Ovary (tissue), 3 donors: ENCODE data around the gene SLC9A1.

Source experiments
- CTCF ChIP-seq, 3 donors: fragments of 450-650 bp in 2 of 3; fragments of 200-600 bp in 1 of 3; IDR thresholded peaks; one replicate each; pipeline versions ENCODE4 v1.5.1 to v1.8.0; 2016 to 2022; ENCODE audit warnings: antibody characterized with exemption in 3 of 3, mild to moderate bottlenecking in 1 of 3
- EP300 ChIP-seq: sonication (generic); formaldehyde crosslinking; IDR thresholded peaks from one replicate; pipeline ENCODE4 v1.6.1; 2017; ENCODE audit warnings: antibody characterized with exemption
- POLR2A ChIP-seq: fragments of 450-650 bp; IDR thresholded peaks from one replicate; pipeline ENCODE4 v1.6.1; 2017; ENCODE audit warnings: antibody characterized with exemption, mild to moderate bottlenecking, moderate library complexity
- donor health status: DM: no; HTN: no; CAD: no.

- TF ChIP-seq CTCF (IDR thresholded peaks at IDR 0.05) (no peak), POLR2A (no peak), EP300 (no peak)
Measured at GRCh38 chr1:27084107-27084506, 70.8 kb downstream of the SLC9A1 start.
